ENCODE results near the gene TECTA.
A peak's percentile ranks its signal among the peaks of the same experiment; 100 is the strongest.
"Not testable (repeated sequence)": the region's sequence is repeated elsewhere in the genome, so short reads cannot be mapped to it uniquely, and the experiment has no call there.

Gene TECTA

DNA sequence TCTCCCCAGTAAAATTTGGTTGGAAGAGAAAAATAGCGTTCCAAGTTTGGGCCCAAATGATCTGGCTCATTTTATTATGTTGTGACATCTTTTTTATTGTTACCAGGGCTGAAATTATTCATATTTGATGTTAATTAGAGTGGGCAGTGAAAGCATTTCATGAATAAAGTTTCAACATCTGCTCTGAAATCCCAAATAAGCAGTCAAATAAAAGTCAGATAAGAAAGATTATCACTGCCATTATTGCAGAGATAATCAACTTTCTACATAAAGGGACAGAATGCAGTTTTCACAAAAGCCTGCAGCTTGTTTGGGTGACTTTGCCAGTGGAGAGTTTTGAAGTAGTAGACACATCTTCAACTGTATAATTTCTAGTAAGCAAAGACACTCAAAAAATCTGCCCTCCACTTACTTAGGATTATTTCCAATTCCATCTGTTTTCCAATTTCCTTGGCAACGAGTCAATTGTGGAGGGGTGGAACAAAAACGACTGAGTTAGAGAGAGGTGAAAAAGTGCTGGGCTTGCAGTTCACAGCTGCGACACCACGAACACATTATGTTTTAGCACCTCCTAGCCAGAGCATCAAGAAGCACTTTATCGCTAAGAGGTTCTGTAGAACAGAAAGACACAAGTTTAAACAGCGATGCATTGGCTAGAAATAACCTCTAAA is 9.0 kb downstream of the TECTA start:
- no peak for DNase-seq (ENCODE audit: low read depth, low spot score)
- no peak overlapping the region for H3K4me3 ChIP-seq (ENCODE audit: low read depth, low read length)
- in situ Hi-C loops (cut with HindIII; ENCODE audit: low sequenced_read_pairs): no loop called here
- TF ChIP-seq, protein P1, sequence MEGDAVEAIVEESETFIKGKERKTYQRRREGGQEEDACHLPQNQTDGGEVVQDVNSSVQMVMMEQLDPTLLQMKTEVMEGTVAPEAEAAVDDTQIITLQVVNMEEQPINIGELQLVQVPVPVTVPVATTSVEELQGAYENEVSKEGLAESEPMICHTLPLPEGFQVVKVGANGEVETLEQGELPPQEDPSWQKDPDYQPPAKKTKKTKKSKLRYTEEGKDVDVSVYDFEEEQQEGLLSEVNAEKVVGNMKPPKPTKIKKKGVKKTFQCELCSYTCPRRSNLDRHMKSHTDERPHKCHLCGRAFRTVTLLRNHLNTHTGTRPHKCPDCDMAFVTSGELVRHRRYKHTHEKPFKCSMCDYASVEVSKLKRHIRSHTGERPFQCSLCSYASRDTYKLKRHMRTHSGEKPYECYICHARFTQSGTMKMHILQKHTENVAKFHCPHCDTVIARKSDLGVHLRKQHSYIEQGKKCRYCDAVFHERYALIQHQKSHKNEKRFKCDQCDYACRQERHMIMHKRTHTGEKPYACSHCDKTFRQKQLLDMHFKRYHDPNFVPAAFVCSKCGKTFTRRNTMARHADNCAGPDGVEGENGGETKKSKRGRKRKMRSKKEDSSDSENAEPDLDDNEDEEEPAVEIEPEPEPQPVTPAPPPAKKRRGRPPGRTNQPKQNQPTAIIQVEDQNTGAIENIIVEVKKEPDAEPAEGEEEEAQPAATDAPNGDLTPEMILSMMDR (IDR thresholded peaks at IDR 0.05; ENCODE audit: low read depth, low read length): no peak

DNA sequence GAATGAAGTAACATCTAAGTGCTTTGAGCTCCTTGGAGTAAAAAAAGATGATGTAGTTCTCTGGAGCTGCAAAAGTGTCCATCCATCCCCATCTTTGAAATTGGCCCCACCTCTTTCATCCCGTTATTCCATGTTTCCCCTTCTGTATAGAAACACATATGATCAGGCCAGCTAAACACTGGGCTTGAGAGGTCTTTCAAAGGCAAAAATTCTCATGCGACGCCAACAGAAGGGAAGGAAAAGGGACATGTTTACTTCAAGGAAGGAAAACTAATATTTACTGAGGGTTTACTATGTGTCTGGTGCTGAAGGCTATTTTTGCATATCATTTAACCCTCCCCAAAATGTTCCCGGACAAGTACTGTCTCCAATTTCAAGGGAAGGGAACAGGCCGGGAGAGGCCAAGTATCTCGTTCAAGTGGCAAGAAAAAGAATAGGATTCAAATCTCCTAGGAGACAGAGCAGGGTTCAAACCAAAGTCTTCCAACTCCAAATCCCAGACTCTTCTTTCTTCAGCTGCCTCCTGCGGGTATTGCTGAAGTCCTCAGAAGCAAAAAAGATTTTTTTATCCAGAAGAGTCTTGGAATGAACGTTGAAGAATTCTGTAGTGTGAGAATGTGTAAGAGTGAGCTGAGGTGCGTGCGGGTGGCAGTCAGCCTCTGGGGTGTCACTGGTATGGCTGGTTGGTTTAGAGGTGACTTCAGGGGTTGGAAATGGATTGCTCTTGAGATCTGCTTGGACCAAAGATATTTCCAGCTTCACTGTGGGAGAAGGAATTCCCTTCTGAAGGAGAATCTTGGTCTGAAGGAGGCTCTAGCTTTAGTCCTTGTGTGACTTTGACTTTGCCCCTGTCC is 10.1 kb downstream of the TECTA start:
- no peak overlapping the region for H3K4me3 ChIP-seq (ENCODE audit: low read depth, low read length)
- TF ChIP-seq, protein P1 (IDR thresholded peaks at IDR 0.05; ENCODE audit: low read depth, low read length): no peak
- in situ Hi-C loops (cut with HindIII; ENCODE audit: low sequenced_read_pairs): no loop called here
- DNase-seq (ENCODE audit: low read depth, low spot score): no peak

DNA sequence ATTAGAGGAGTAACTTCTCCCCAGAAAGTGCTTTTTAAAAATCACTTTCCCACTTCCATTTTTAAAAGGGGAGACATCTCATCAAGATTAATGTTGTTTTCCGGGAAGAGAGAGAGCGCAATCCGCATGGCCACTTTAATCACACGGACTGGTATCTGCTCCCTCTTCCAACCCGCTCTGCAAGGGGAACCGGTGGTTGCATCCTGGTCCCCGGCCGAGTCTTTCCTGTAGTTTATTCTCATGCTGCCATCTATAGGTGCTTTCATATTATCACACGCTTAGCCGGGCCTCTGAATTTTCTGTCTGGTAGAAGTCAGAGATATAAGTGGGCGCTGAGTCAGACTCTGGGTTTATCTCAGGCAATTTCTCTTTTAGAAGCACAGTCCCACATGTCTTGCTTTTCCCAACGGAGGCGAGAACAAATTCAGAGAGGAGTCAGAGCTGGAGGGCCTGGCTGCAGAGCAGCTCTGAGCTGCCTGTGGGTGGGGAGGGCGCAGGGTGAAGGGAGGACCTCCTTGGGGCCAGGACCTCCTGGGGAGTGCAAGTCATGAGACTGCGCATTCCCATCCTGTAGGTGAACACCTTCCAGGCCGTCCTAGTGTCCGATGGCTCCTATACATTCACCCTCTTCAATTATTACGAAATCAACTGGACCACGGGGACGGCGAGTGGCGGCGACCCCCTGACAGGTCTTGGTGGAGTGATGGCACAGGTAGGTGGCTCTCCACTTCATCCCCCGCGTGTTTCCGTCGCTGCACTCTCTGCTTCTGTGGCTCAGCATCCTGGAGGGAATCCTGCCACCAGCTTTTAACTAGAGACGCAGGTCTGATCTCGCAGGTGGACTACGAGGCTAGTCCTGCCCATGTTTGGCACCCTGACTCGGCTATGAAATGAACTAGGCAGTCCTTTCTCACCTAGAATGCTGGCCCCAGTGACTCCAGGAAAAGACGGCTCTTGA is 11.7 kb downstream of the TECTA start:
- in situ Hi-C loops (cut with HindIII; ENCODE audit: low sequenced_read_pairs): no loop called here
- DNase-seq (ENCODE audit: low read depth, low spot score): peak; percentile 68
- TF ChIP-seq, protein P1 (IDR thresholded peaks at IDR 0.05; ENCODE audit: low read depth, low read length): peak; percentile 60
- H3K4me3 ChIP-seq (ENCODE audit: low read depth, low read length): no peak overlapping the region

DNA sequence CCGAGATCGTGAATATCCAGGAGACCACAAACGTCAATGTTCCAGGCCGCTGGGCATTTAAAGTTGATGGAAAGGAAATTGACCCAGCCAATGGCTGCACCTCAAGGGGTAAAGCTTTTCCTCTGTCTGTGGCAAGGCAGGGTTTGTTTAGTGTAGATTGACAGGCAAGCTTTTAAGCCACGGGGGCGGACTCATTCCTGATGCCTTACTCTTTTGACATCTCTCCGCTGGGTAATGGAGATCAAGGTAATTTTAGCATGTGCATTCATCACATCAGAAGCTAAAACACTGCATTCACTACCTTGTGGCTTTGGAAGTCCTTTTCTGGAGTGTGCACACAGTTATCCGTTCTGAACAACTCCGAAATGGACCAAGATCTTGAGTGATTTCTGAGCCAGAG is 12.6 kb downstream of the TECTA start:
- DNase-seq (ENCODE audit: low read depth, low spot score): no peak
- TF ChIP-seq, protein P1 (IDR thresholded peaks at IDR 0.05; ENCODE audit: low read depth, low read length): no peak
- in situ Hi-C loops (cut with HindIII; ENCODE audit: low sequenced_read_pairs): no loop called here
- H3K4me3 ChIP-seq (ENCODE audit: low read depth, low read length): no peak overlapping the region

DNA sequence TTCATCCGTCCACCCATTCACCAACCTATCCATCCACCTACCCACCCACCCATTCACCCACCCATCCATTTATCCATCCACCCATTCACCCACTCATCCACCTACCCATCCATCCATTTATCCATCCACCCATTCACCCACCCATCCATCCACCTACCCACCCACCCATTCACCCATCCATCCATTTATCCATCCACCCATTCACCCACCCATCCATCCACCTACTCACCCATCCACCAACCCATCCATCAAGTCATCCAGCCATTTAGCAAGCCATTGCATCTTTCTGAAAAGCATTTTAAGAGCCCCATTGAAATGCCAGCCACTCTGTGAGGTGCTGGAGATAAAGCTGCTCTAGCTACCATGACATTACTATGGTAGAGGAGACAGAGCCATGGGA is 14.0 kb downstream of the TECTA start:
- in situ Hi-C loops (cut with HindIII; ENCODE audit: low sequenced_read_pairs); DNase-seq (ENCODE audit: low read depth, low spot score); H3K4me3 ChIP-seq (ENCODE audit: low read depth, low read length): not testable (repeated sequence)

DNA sequence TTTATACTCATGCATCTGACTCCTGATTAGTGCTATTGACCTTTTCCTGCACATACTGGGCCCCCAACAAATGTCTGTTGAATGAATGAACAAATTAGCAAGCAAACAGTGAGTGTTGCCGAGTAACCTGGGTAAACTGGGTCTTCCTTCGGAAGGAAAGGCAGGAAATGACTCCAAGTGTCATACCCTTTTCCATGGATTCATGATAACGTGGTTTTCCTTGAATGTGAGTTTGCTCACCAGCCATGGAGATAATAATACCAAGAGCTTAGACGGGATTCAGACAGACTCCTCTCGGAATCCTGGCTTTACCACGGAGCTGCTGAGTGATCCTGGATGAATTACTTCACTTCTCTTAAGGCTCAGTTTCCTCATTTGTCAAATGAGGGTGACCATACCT is 16.7 kb downstream of the TECTA start:
- in situ Hi-C loops (cut with HindIII; ENCODE audit: low sequenced_read_pairs): no loop called here
- H3K4me3 ChIP-seq (ENCODE audit: low read depth, low read length): no peak overlapping the region
- DNase-seq (ENCODE audit: low read depth, low spot score): no peak
- TF ChIP-seq, protein P1 (IDR thresholded peaks at IDR 0.05; ENCODE audit: low read depth, low read length): no peak
